Measurements from ENCODE around the gene FCHSD2.
A peak's percentile ranks its signal among the peaks of the same experiment; 100 is the strongest.
"Not testable (repeated sequence)": the region's sequence is repeated elsewhere in the genome, so short reads cannot be mapped to it uniquely, and the experiment has no call there.

Gene FCHSD2

GRCh38 chr11:73130181-73130580, 11.9 kb downstream of the FCHSD2 start:
- no peak for DNase-seq (ENCODE audit: low read depth, low spot score)
- no peak overlapping the region for H3K27ac ChIP-seq

GRCh38 chr11:73129198-73129597, 12.9 kb downstream of the FCHSD2 start:
- H3K27ac ChIP-seq, result no peak overlapping the region
- DNase-seq (ENCODE audit: low read depth, low spot score), result no peak

GRCh38 chr11:73126804-73127480, 15.2 kb downstream of the FCHSD2 start:
- H3K27ac ChIP-seq, result no peak overlapping the region

GRCh38 chr11:73124800-73125199, 17.3 kb downstream of the FCHSD2 start:
- H3K27ac ChIP-seq, result no peak overlapping the region
- DNase-seq (ENCODE audit: low read depth, low spot score), result no peak

More at GRCh38 chr11:73126804-73127480, 15.2 kb downstream of the FCHSD2 start:
- no peak for DNase-seq (ENCODE audit: low read depth, low spot score)

- H3K27ac ChIP-seq; DNase-seq (ENCODE audit: low read depth, low spot score): not testable (repeated sequence)
These were observed 18.2 kb downstream of the FCHSD2 start for GRCh38 chr11:73123892-73124291.

GRCh38 chr11:73121692-73122091, 20.4 kb downstream of the FCHSD2 start:
- no peak overlapping the region for H3K27ac ChIP-seq
- no peak for DNase-seq (ENCODE audit: low read depth, low spot score)

- DNase-seq (ENCODE audit: low read depth, low spot score), result no peak
- H3K27ac ChIP-seq, result no peak overlapping the region
These were observed 25.0 kb downstream of the FCHSD2 start for GRCh38 chr11:73117071-73117470.

GRCh38 chr11:73116636-73117035, 25.5 kb downstream of the FCHSD2 start:
- H3K27ac ChIP-seq, result no peak overlapping the region

GRCh38 chr11:73114835-73115220, 27.3 kb downstream of the FCHSD2 start:
- peak overlapping the region; percentile 36 for H3K27ac ChIP-seq
- no peak for DNase-seq (ENCODE audit: low read depth, low spot score)

More at GRCh38 chr11:73116636-73117035, 25.5 kb downstream of the FCHSD2 start:
- no peak for DNase-seq (ENCODE audit: low read depth, low spot score)

GRCh38 chr11:73114110-73114834, 27.8 kb downstream of the FCHSD2 start:
- peak; percentile 59 for DNase-seq (ENCODE audit: low read depth, low spot score)
- peak overlapping the region; percentile 36 for H3K27ac ChIP-seq

- H3K27ac ChIP-seq, result peak overlapping the region; percentile 36
- peak; percentile 8 for DNase-seq (ENCODE audit: low read depth, low spot score)
These were observed 28.7 kb downstream of the FCHSD2 start for GRCh38 chr11:73113426-73113825.

GRCh38 chr11:73107597-73107996, 34.5 kb downstream of the FCHSD2 start:
- DNase-seq (ENCODE audit: low read depth, low spot score), result no peak
- no peak overlapping the region for H3K27ac ChIP-seq

- H3K27ac ChIP-seq, result no peak overlapping the region
- DNase-seq (ENCODE audit: low read depth, low spot score), result no peak
These were observed 35.8 kb downstream of the FCHSD2 start for GRCh38 chr11:73106347-73106746.

- no peak overlapping the region for H3K27ac ChIP-seq
- no peak for DNase-seq (ENCODE audit: low read depth, low spot score)
These were observed 41.5 kb downstream of the FCHSD2 start for GRCh38 chr11:73100578-73100977.

- no peak overlapping the region for H3K27ac ChIP-seq
These were observed 42.4 kb downstream of the FCHSD2 start for GRCh38 chr11:73099512-73100266.

GRCh38 chr11:73095613-73096012, 46.5 kb downstream of the FCHSD2 start:
- H3K27ac ChIP-seq, result no peak overlapping the region
- DNase-seq (ENCODE audit: low read depth, low spot score), result no peak

More at GRCh38 chr11:73099512-73100266, 42.4 kb downstream of the FCHSD2 start:
- no peak for DNase-seq (ENCODE audit: low read depth, low spot score)

GRCh38 chr11:73091521-73092305, 50.4 kb downstream of the FCHSD2 start:
- no peak for DNase-seq (ENCODE audit: low read depth, low spot score)
- H3K27ac ChIP-seq, result no peak overlapping the region

- H3K27ac ChIP-seq, result no peak overlapping the region
- no peak for DNase-seq (ENCODE audit: low read depth, low spot score)
These were observed 54.4 kb downstream of the FCHSD2 start for GRCh38 chr11:73087730-73088129.

- H3K27ac ChIP-seq, result no peak overlapping the region
- no peak for DNase-seq (ENCODE audit: low read depth, low spot score)
These were observed 56.8 kb downstream of the FCHSD2 start for GRCh38 chr11:73085189-73085875.

- no peak for DNase-seq (ENCODE audit: low read depth, low spot score)
- H3K27ac ChIP-seq, result no peak overlapping the region
These were observed 63.5 kb downstream of the FCHSD2 start for GRCh38 chr11:73078631-73079030.

All from epithelial cell of prostate (primary cell).